ENCODE measurements around the gene ANK2.

DNA sequence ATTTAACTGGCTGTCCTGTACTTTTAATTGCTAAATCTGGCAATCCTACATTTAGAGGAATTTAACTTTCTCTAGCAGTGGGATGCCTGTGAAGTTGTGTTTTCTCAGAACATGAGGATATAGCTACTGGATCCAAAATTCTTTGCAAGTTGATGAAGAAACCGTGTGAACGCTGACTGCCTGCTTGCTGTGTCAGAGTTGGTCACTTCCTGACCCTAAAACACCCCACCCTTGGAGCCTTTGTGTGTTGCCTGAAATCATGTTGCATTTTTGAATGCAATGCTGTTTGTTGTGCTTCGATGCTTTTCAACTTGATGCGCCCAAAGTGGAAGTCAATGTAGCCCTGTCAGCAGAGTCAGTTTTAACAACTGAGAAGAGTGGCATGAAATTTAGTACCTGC, 211.2 kb downstream of the ANK2 start:
- TF ChIP-seq CTCF (IDR thresholded peaks at IDR 0.05): no peak
- TF ChIP-seq POLR2AphosphoS5 (IDR thresholded peaks at IDR 0.05): no peak
- TF ChIP-seq POLR2A (IDR thresholded peaks at IDR 0.05): no peak
- no peak for TF ChIP-seq EP300 (IDR thresholded peaks at IDR 0.05)

Measured in upper lobe of left lung (tissue), 4 donors.